H1 (cell line): Measurements from ENCODE around the gene PABPN1. TPM values are rescaled to one million over a fixed set of nuclear protein-coding genes. Genes with fewer than 3 reads are reported as not detected.

Experiments used
- CTCF ChIA-PET: fragments of 300-600 bp; sonication (Branson Sonifier 250); formaldehyde crosslinking; loops from one replicate; lab custom pipeline; 2021; ENCODE audit not compliant: partially characterized antibody; lab: Charles Lee
- POLR2A ChIA-PET: fragments of 300-600 bp; sonication (Branson Sonifier 250); formaldehyde crosslinking; loops from one replicate; lab custom pipeline; 2021; ENCODE audit warnings: inconsistent platforms; ENCODE audit not compliant: partially characterized antibody; lab: Charles Lee
- DNase-seq, 2 experiments: peaks; one replicate each; pipeline versions ENCODE4 v3.0.0 to v3.0.0-alpha.2; 2010 to 2022; ENCODE audit warnings: low spot score in 2 of 2, low read depth in 1 of 2, mixed read lengths in 1 of 2
- FAIRE-seq: peaks from 2 replicates; lab custom pipeline; 2011; peaks lifted over from hg19 to GRCh38; lab: Jason Lieb, UNC
- H2AFZ ChIP-seq: 2 replicates; pipeline ENCODE4 v1.8.1; 2012; ENCODE audit warnings: low read length, inconsistent platforms
- H2AK5ac ChIP-seq: 2 replicates; pipeline ENCODE4 v1.6.1; 2013; ENCODE audit warnings: low read depth, low read length
- H2BK120ac ChIP-seq: replicated peaks from 2 replicates; pipeline ENCODE3; 2013; ENCODE audit warnings: low read depth, low read length, inconsistent platforms
- H2BK12ac ChIP-seq: 2 replicates; pipeline ENCODE4 v1.6.1; 2013; ENCODE audit warnings: low read depth, low read length
- H2BK15ac ChIP-seq: 2 replicates; pipeline ENCODE4 v1.6.1; 2013; ENCODE audit warnings: low read length
- H2BK20ac ChIP-seq: 2 replicates; pipeline ENCODE4 v1.6.1; 2013; ENCODE audit warnings: low read length
- H2BK5ac ChIP-seq: 2 replicates; pipeline ENCODE4 v1.6.1; 2013; ENCODE audit warnings: low read depth, low read length
- H3K14ac ChIP-seq: 2 replicates; pipeline ENCODE4 v1.6.1; 2013; ENCODE audit warnings: inconsistent platforms; ENCODE audit not compliant: insufficient read length
- H3K18ac ChIP-seq: 2 replicates; pipeline ENCODE4 v1.6.1; 2013; ENCODE audit warnings: low read length; ENCODE audit errors: extremely low read depth
- H3K23ac ChIP-seq: 2 replicates; pipeline ENCODE4 v1.6.1; 2013; ENCODE audit warnings: inconsistent platforms; ENCODE audit not compliant: insufficient read length
- H3K23me2 ChIP-seq: 2 replicates; pipeline ENCODE4 v1.6.1; 2013; ENCODE audit warnings: low read depth, low read length
- H3K27ac ChIP-seq: 2 replicates; pipeline ENCODE4 v1.6.1; 2011; ENCODE audit warnings: low read depth, low read length, inconsistent platforms
- H3K27me3 ChIP-seq, 4 experiments: replicated peaks in 1 of 4; 1 replicate in 1 of 4; 2 replicates in 3 of 4; pipeline versions ENCODE4 v1.6.1 to v1.8.1; 2011 to 2013; ENCODE audit warnings: low read length in 3 of 4, mild to moderate bottlenecking in 3 of 4, inconsistent platforms in 2 of 4, mixed read lengths in 2 of 4, moderate library complexity in 1 of 4; ENCODE audit not compliant: control insufficient read depth in 3 of 4, insufficient read depth in 3 of 4; ENCODE audit errors: extremely low read depth in 1 of 4
- H3K36me3 ChIP-seq, 4 experiments: 2 replicates each; pipeline versions ENCODE4 v1.6.1 to v1.8.1; 2011 to 2013; ENCODE audit warnings: mild to moderate bottlenecking in 4 of 4, low read length in 3 of 4, moderate library complexity in 2 of 4, control low read depth in 1 of 4, inconsistent platforms in 1 of 4; ENCODE audit not compliant: insufficient read depth in 4 of 4, control insufficient read depth in 2 of 4
- H3K4ac ChIP-seq: replicated peaks from 2 replicates; pipeline ENCODE3; 2013; ENCODE audit warnings: low read length, low read depth, mixed read lengths, inconsistent platforms; ENCODE audit not compliant: insufficient read length
- H3K4me1 ChIP-seq, 4 experiments: replicated peaks in 1 of 4; 1 replicate in 1 of 4; 2 replicates in 3 of 4; pipeline versions ENCODE4 v1.6.1 to v1.8.1; 2011 to 2013; ENCODE audit warnings: low read length in 3 of 4, inconsistent platforms in 2 of 4, mixed read lengths in 1 of 4; ENCODE audit not compliant: insufficient read depth in 4 of 4, control insufficient read depth in 3 of 4
- H3K4me2 ChIP-seq, 2 experiments: 2 replicates each; pipeline versions ENCODE4 v1.6.1 to v1.8.1; 2011 to 2013; ENCODE audit warnings: low read depth in 2 of 2, low read length in 2 of 2, control low read depth in 1 of 2, inconsistent platforms in 1 of 2, mild to moderate bottlenecking in 1 of 2; ENCODE audit not compliant: insufficient read depth in 1 of 2
- H3K4me3 ChIP-seq, 4 experiments: fragments of 200-600, 300-600 bp in 1 of 4; sonication (generic), shearing (Covaris generic), sonication (Bioruptor Twin) in 1 of 4; 2 replicates each; pipeline versions ENCODE4 v1.5.1 to v1.8.1; 2011 to 2016; ENCODE audit warnings: low read length in 4 of 4, low read depth in 3 of 4, control low read depth in 2 of 4, inconsistent platforms in 2 of 4, mild to moderate bottlenecking in 2 of 4, mixed read lengths in 1 of 4, moderate library complexity in 1 of 4; ENCODE audit not compliant: insufficient read depth in 2 of 4; ENCODE audit errors: extremely low read depth in 1 of 4
- H3K56ac ChIP-seq: replicated peaks from 2 replicates; pipeline ENCODE3; 2013; ENCODE audit warnings: low read depth, mild to moderate bottlenecking, mixed read lengths, low read length, inconsistent platforms; ENCODE audit not compliant: insufficient read length
- H3K79me1 ChIP-seq: 2 replicates; pipeline ENCODE4 v1.6.1; 2013; ENCODE audit warnings: low read depth, low read length, control low read depth
- H3K79me2 ChIP-seq, 2 experiments: 2 replicates each; pipeline versions ENCODE4 v1.6.1 to v1.8.1; 2012 to 2013; ENCODE audit warnings: low read length in 2 of 2, mild to moderate bottlenecking in 2 of 2, inconsistent platforms in 1 of 2; ENCODE audit not compliant: insufficient read depth in 2 of 2, control insufficient read depth in 1 of 2
- H3K9ac ChIP-seq, 4 experiments: replicated peaks in 1 of 4; 1 replicate in 1 of 4; 2 replicates in 3 of 4; pipeline versions ENCODE4 v1.6.1 to v1.8.1; 2011 to 2013; ENCODE audit warnings: low read depth in 3 of 4, low read length in 3 of 4, control low read depth in 2 of 4, mild to moderate bottlenecking in 2 of 4, moderate library complexity in 2 of 4, inconsistent platforms in 1 of 4; ENCODE audit errors: extremely low read depth in 1 of 4
- H3K9me3 ChIP-seq, 2 experiments: 2 replicates each; pipeline versions ENCODE4 v1.6.1 to v1.8.1; 2012 to 2013; ENCODE audit warnings: mild to moderate bottlenecking in 2 of 2, moderate library complexity in 2 of 2, control low read depth in 1 of 2, inconsistent platforms in 1 of 2, low read depth in 1 of 2, low read length in 1 of 2, mixed read lengths in 1 of 2; ENCODE audit not compliant: insufficient read depth in 2 of 2
- H4K20me1 ChIP-seq, 2 experiments: replicated peaks in 1 of 2; 2 replicates each; pipeline versions ENCODE3 to v1.8.1; 2011 to 2013; ENCODE audit warnings: inconsistent platforms in 2 of 2, low read length in 2 of 2, mild to moderate bottlenecking in 1 of 2; ENCODE audit not compliant: insufficient read depth in 2 of 2, control insufficient read depth in 1 of 2
- H4K5ac ChIP-seq: 2 replicates; pipeline ENCODE4 v1.6.1; 2013; ENCODE audit warnings: low read length, low read depth, mixed read lengths, inconsistent platforms; ENCODE audit not compliant: insufficient read length
- H4K8ac ChIP-seq: 2 replicates; pipeline ENCODE4 v1.8.0; 2013; ENCODE audit warnings: mild to moderate bottlenecking, moderate library complexity, low read length, inconsistent platforms; ENCODE audit not compliant: insufficient read depth; ENCODE audit errors: extremely low read depth
- H4K91ac ChIP-seq: replicated peaks from 2 replicates; pipeline ENCODE3; 2013; ENCODE audit warnings: low read length, mixed read lengths, inconsistent platforms; ENCODE audit not compliant: insufficient read length
- HDAC2 ChIP-seq, 2 experiments: fragments of 300-600 bp in 1 of 2; sonication (generic) in 1 of 2; IDR thresholded peaks; 2 replicates each; pipeline ENCODE4 v1.6.1; 2011 to 2012; ENCODE audit warnings: low read depth in 2 of 2, low read length in 2 of 2, mild to moderate bottlenecking in 2 of 2, moderate library complexity in 2 of 2, borderline replicate concordance in 1 of 2, inconsistent platforms in 1 of 2
- POLR2AphosphoS5 ChIP-seq: IDR thresholded peaks from 2 replicates; pipeline ENCODE4 v1.6.1; 2011; ENCODE audit warnings: low read depth, low read length
- WGBS, 2 experiments: shearing (Covaris generic) in 1 of 2; methylation state at CpG; one replicate each; pipeline versions ENCODE4 v1.1.6 to v1.1.7; 2013 to 2015; ENCODE audit warnings: low lambda C conversion rate in 2 of 2, mixed read lengths in 2 of 2, inconsistent platforms in 1 of 2, low coverage in 1 of 2, missing lambda C conversion rate in 1 of 2; ENCODE audit not compliant: insufficient replicate concordance in 2 of 2, insufficient coverage in 1 of 2, insufficient read length in 1 of 2; ENCODE audit errors: extremely low coverage in 1 of 2, missing lambda C conversion rate in 1 of 2; 5-methylcytosine and 5-hydroxymethylcytosine counted together
- polyA plus RNA-seq, 7 experiments: library from polyadenylated mRNA; depleted of rRNA in 3 of 7; stranded (reverse) in 5 of 7; unstranded in 2 of 7; fragments of >200 nt in 5 of 7; fragments of 200-250 nt in 2 of 7; gene quantifications; 1 replicate in 5 of 7; 2 replicates in 1 of 7; 4 replicates in 1 of 7; pipeline versions ENCODE4 v1.2.1 to v1.2.3, GENCODE V29; 2011 to 2013; ENCODE audit warnings: missing spikeins in 2 of 7, mixed read lengths in 2 of 7
- total RNA-seq: library from RNA; stranded (reverse); fragmentation: NEBNext Ultra II Directional; extraction: Animal tissue kit (Norgen Biotek cat#: 25700); gene quantifications from 2 replicates; pipeline ENCODE4 v1.2.1, GENCODE V29; 2021

PABPN1 gene
- total and polyA plus RNA-seq, 2 of the 8 experiments (the other 6 are each of a cell fraction or from before 2014, with no cell fraction given): 300 to 331 TPM

- TF ChIP-seq HDAC2 (IDR thresholded peaks at IDR 0.05; ENCODE audit: borderline replicate concordance in 1 of 2, low read depth in 2 of 2, low read length in 2 of 2) (no peak), POLR2AphosphoS5 (peak; percentile 62; the same call in 1 of the 2 replicates)
- TF ChIP-seq, all 59 proteins: peak for 1
- peaks cover 0 to 14% (median 10%) of the 10 kb centered on the region in 4 experiments; a peak in 6 of 7 replicates for H3K27me3 ChIP-seq
- H2BK15ac ChIP-seq: no peak overlapping the region
- H3K4ac ChIP-seq: no peak overlapping the region
- H2BK12ac ChIP-seq: no peak overlapping the region
- peaks cover 10% of the 10 kb centered on the region for H3K23me2 ChIP-seq
- no peak overlapping the region for H3K23ac ChIP-seq
- H3K18ac ChIP-seq: no peak overlapping the region
- peaks cover 0 to 3% of the 10 kb centered on the region in 2 experiments for H4K20me1 ChIP-seq
- no peak overlapping the region for H4K5ac ChIP-seq
- DNase-seq (no peak), FAIRE-seq (no peak)
- H3K79me2 ChIP-seq: no peaks in the 10 kb centered on the region
- CTCF ChIA-PET: interaction anchor here (0.9 to 20.9 kb wide), 6 partner anchors 9 to 123 kb away, joined by 3 to 333 read pairs (median 7); partner anchors contain the start of genes CMTM5 and IL25
- no peak overlapping the region for H2AFZ ChIP-seq
- H4K8ac ChIP-seq: no peak overlapping the region
- no peak overlapping the region for H2BK120ac ChIP-seq
- no peak overlapping the region for H3K56ac ChIP-seq
- no peak overlapping the region for H3K27ac ChIP-seq
- no peak overlapping the region for H3K4me2 ChIP-seq
- POLR2A ChIA-PET: interaction anchor here (0.6 to 6.4 kb wide), 4 partner anchors 9 to 193 kb away, joined by 3 to 73 read pairs (median 14); partner anchors contain the start of genes EFS and PABPN1
- H2AK5ac ChIP-seq: no peak overlapping the region
- H3K14ac ChIP-seq: no peak overlapping the region
- H2BK5ac ChIP-seq: no peak overlapping the region
- peaks cover 0 to 3% (median 2%) of the 10 kb centered on the region in 4 experiments; a peak in 4 of 7 replicates for H3K4me1 ChIP-seq
- no peak overlapping the region for H3K4me3 ChIP-seq
- no peak overlapping the region for H3K9ac ChIP-seq
- WGBS, 2 experiments: 90% methylated on average over 6 of the region's 6 CpGs; no CpG with 5 or more reads in 1 of the 2 experiments
- H3K36me3 ChIP-seq: peaks cover 0 to 22% (median 8%) of the 10 kb centered on the region in 4 experiments; a peak in 4 of 8 replicates
- no peak overlapping the region for H2BK20ac ChIP-seq
- H4K91ac ChIP-seq: no peak overlapping the region
- no peaks in the 10 kb centered on the region for H3K9me3 ChIP-seq
- H3K79me1 ChIP-seq: no peaks in the 10 kb centered on the region
Observed at GRCh38 chr14:23354990-23355389, 33.7 kb downstream of the PABPN1 start.
